Measurements from ENCODE around the gene APOC1.
"Not testable (repeated sequence)": the region's sequence is repeated elsewhere in the genome, so short reads cannot be mapped to it uniquely, and the experiment has no call there.

The APOC1 gene

GRCh38 chr19:44912854-44913253, 1.6 kb upstream of the APOC1 start:
- H3K4me3 ChIP-seq (ENCODE audit: low read depth in 1 of 2, low read length in 1 of 2), result no peak overlapping the region
- H3K9me3 ChIP-seq, result no peaks in the 10 kb centered on the region
- no peak overlapping the region for H3K27ac ChIP-seq
- no peak for TF ChIP-seq CTCF (IDR thresholded peaks at IDR 0.05)
- H3K4me1 ChIP-seq (ENCODE audit: control insufficient read depth in 1 of 2, insufficient read depth in 1 of 2, low read depth in 1 of 2, low read length in 1 of 2), result peaks cover 9 to 11% of the 10 kb centered on the region in 2 experiments
- no peaks in the 10 kb centered on the region for H3K36me3 ChIP-seq
- peaks cover 42% of the 10 kb centered on the region for H3K27me3 ChIP-seq

- H3K4me1 ChIP-seq (ENCODE audit: control insufficient read depth in 1 of 2, insufficient read depth in 1 of 2, low read depth in 1 of 2, low read length in 1 of 2), result peaks cover 9 to 11% of the 10 kb centered on the region in 2 experiments
- not testable (repeated sequence) for H3K4me3 ChIP-seq (ENCODE audit: low read depth in 1 of 2, low read length in 1 of 2); H3K36me3 ChIP-seq; H3K27ac ChIP-seq; H3K9me3 ChIP-seq
- peaks cover 42% of the 10 kb centered on the region for H3K27me3 ChIP-seq
Observed at GRCh38 chr19:44913512-44914432, 636 bp upstream of the APOC1 start.

GRCh38 chr19:44924243-44924725, 9.9 kb downstream of the APOC1 start:
- TF ChIP-seq CTCF (IDR thresholded peaks at IDR 0.05), result no peak
- Histone ChIP-seq H3K4me1 (ENCODE audit: control insufficient read depth in 1 of 2, insufficient read depth in 1 of 2, low read depth in 1 of 2, low read length in 1 of 2) (peaks cover 7 to 15% of the 10 kb centered on the region in 2 experiments), H3K27ac (no peak overlapping the region), H3K27me3 (no peaks in the 10 kb centered on the region), H3K9me3 (no peaks in the 10 kb centered on the region), H3K4me3 (ENCODE audit: low read depth in 1 of 2, low read length in 1 of 2) (no peak overlapping the region), H3K36me3 (no peaks in the 10 kb centered on the region)

GRCh38 chr19:44925114-44925891, 10.9 kb downstream of the APOC1 start:
- TF ChIP-seq CTCF (IDR thresholded peaks at IDR 0.05), result no peak
- no peaks in the 10 kb centered on the region for H3K9me3 ChIP-seq
- H3K27me3 ChIP-seq, result no peaks in the 10 kb centered on the region
- no peak overlapping the region for H3K27ac ChIP-seq
- H3K4me3 ChIP-seq (ENCODE audit: low read depth in 1 of 2, low read length in 1 of 2), result no peak overlapping the region
- H3K36me3 ChIP-seq, result no peaks in the 10 kb centered on the region
- H3K4me1 ChIP-seq (ENCODE audit: control insufficient read depth in 1 of 2, insufficient read depth in 1 of 2, low read depth in 1 of 2, low read length in 1 of 2), result peaks cover 7 to 15% of the 10 kb centered on the region in 2 experiments

GRCh38 chr19:44926245-44927077, 12.1 kb downstream of the APOC1 start:
- H3K9me3 ChIP-seq; H3K36me3 ChIP-seq; H3K27me3 ChIP-seq; H3K27ac ChIP-seq; H3K4me3 ChIP-seq (ENCODE audit: low read depth in 1 of 2, low read length in 1 of 2): not testable (repeated sequence)
- H3K4me1 ChIP-seq (ENCODE audit: control insufficient read depth in 1 of 2, insufficient read depth in 1 of 2, low read depth in 1 of 2, low read length in 1 of 2), result peaks cover 7 to 15% of the 10 kb centered on the region in 2 experiments

- Histone ChIP-seq H3K9me3 (no peaks in the 10 kb centered on the region), H3K4me3 (ENCODE audit: low read depth in 1 of 2, low read length in 1 of 2) (no peak overlapping the region), H3K36me3 (no peaks in the 10 kb centered on the region), H3K27ac (no peak overlapping the region), H3K27me3 (no peaks in the 10 kb centered on the region), H3K4me1 (ENCODE audit: control insufficient read depth in 1 of 2, insufficient read depth in 1 of 2, low read depth in 1 of 2, low read length in 1 of 2) (peaks cover 7 to 15% of the 10 kb centered on the region in 2 experiments)
- TF ChIP-seq CTCF (IDR thresholded peaks at IDR 0.05), result no peak
Observed at GRCh38 chr19:44927746-44928145, 13.3 kb downstream of the APOC1 start.
